HepG2 (cell line): ENCODE results near the gene TH. TPM values are rescaled to one million over a fixed set of nuclear protein-coding genes. Genes with fewer than 3 reads are reported as not detected.

Source experiments
- ATAC-seq: fragments of 200-7000 bp; cut with Tn5 transposase; 3 replicates; pipeline ENCODE4 v1.9.1; 2020; ENCODE audit warnings: mild to moderate bottlenecking, moderate library complexity
- BruUV-seq: library from RNA; stranded (reverse); fragments of 400-500 nt; replicated peaks from 2 replicates; lab custom pipeline; 2021; lab: Mats Ljungman, UMichigan
- CTCF ChIA-PET: fragments of 300-600 bp; formaldehyde crosslinking; extraction: SDS; loops from one replicate; lab custom pipeline; 2021; ENCODE audit warnings: low total read pairs, inconsistent platforms, low intra/inter-chr PET ratio; lab: Yijun Ruan, JAX
- POLR2A ChIA-PET: fragments of 350-600 bp; sonication (Branson Sonifier 250); formaldehyde crosslinking; loops from one replicate; lab custom pipeline; 2020; ENCODE audit warnings: antibody characterized with exemption, inconsistent platforms; lab: Yijun Ruan, JAX
- DNase-seq: peaks from one replicate; pipeline ENCODE4 v3.0.0-alpha.2; 2015; ENCODE audit warnings: low spot score
- FAIRE-seq: peaks from 3 replicates; lab custom pipeline; 2011; peaks lifted over from hg19 to GRCh38; lab: Jason Lieb, UNC
- H2AFZ ChIP-seq: one replicate; pipeline ENCODE4 v1.6.1; 2011; ENCODE audit warnings: low read length, inconsistent platforms
- H3K27ac ChIP-seq: fragments of 300-600 bp; 3 replicates; pipeline ENCODE4 v1.8.0; 2011; ENCODE audit warnings: mixed run types, mild to moderate bottlenecking, mixed read lengths, low read length, inconsistent platforms; ENCODE audit not compliant: insufficient read depth; ENCODE audit errors: extremely low read length
- H3K27me3 ChIP-seq, 2 experiments: fragments of 200-600 bp in 1 of 2; 2 replicates in 1 of 2; 3 replicates in 1 of 2; pipeline versions ENCODE4 v1.6.0 to v1.8.0; 2011; ENCODE audit warnings: low read length in 2 of 2, mild to moderate bottlenecking in 2 of 2, moderate library complexity in 2 of 2, inconsistent platforms in 1 of 2; ENCODE audit not compliant: insufficient read depth in 2 of 2, control insufficient read depth in 1 of 2
- H3K36me3 ChIP-seq, 2 experiments: fragments of 200-600 bp in 1 of 2; replicated peaks in 1 of 2; 2 replicates in 1 of 2; 3 replicates in 1 of 2; pipeline versions ENCODE4 v1.5.1 to v1.8.0; 2011; ENCODE audit warnings: low read length in 2 of 2, inconsistent platforms in 1 of 2; ENCODE audit not compliant: insufficient read depth in 2 of 2, control insufficient read depth in 1 of 2
- H3K4me1 ChIP-seq: 2 replicates; pipeline ENCODE4 v1.5.1; 2012; ENCODE audit warnings: low read length, inconsistent platforms; ENCODE audit not compliant: insufficient read depth
- H3K4me2 ChIP-seq: 2 replicates; pipeline ENCODE4 v1.6.0; 2011; ENCODE audit warnings: low read depth, low read length, inconsistent platforms
- H3K4me3 ChIP-seq, 3 experiments: fragments of 200-600 bp in 1 of 3; sonication (generic), shearing (Covaris generic) in 1 of 3; replicated peaks in 1 of 3; 2 replicates each; pipeline ENCODE4 v1.5.1; 2011 to 2016; ENCODE audit warnings: low read length in 3 of 3, inconsistent platforms in 2 of 3, low read depth in 2 of 3, mild to moderate bottlenecking in 2 of 3, control low read depth in 1 of 3, mixed read lengths in 1 of 3; ENCODE audit not compliant: insufficient read depth in 1 of 3
- H3K79me2 ChIP-seq: one replicate; pipeline ENCODE4 v1.6.1; 2011; ENCODE audit warnings: low read length, inconsistent platforms; ENCODE audit not compliant: insufficient read depth
- H3K9ac ChIP-seq: 2 replicates; pipeline ENCODE4 v1.6.0; 2011; ENCODE audit warnings: mild to moderate bottlenecking, low read depth, low read length, inconsistent platforms; ENCODE audit not compliant: insufficient read depth
- H3K9me3 ChIP-seq: 2 replicates; pipeline ENCODE4 v1.5.1; 2012; ENCODE audit warnings: mild to moderate bottlenecking, low read length
- H4K20me1 ChIP-seq: 2 replicates; pipeline ENCODE4 v1.6.0; 2011; ENCODE audit warnings: inconsistent platforms, mild to moderate bottlenecking, low read length, moderate library complexity; ENCODE audit not compliant: insufficient read depth
- HNF1B ChIP-seq: sonication (generic); formaldehyde crosslinking; IDR thresholded peaks from 2 replicates; pipeline ENCODE4 v1.5.1; 2020; ENCODE audit warnings: mild to moderate bottlenecking, moderate library complexity, missing genetic modification reagents
- SMYD3 ChIP-seq: sonication (generic); formaldehyde crosslinking; IDR thresholded peaks from 2 replicates; pipeline ENCODE4 v1.8.1; 2023; ENCODE audit warnings: mild to moderate bottlenecking, missing genetic modification reagents
- TEAD3 ChIP-seq: optimal IDR thresholded peaks from 2 replicates; pipeline ENCODE3; 2016; ENCODE audit warnings: borderline replicate concordance
- THAP8 ChIP-seq: sonication (generic); formaldehyde crosslinking; IDR thresholded peaks from 2 replicates; pipeline ENCODE4 v1.5.1; 2020; ENCODE audit warnings: missing genetic modification reagents, mild to moderate bottlenecking, borderline replicate concordance
- ZMAT3 ChIP-seq: sonication (generic); formaldehyde crosslinking; conservative IDR thresholded peaks from 2 replicates; pipeline ENCODE4 v1.7.0; 2021; ENCODE audit warnings: missing genetic modification reagents
- ZNF276 ChIP-seq: sonication (generic); formaldehyde crosslinking; IDR thresholded peaks from 2 replicates; pipeline ENCODE4 v1.4.0; 2020; ENCODE audit warnings: mild to moderate bottlenecking, low read depth, missing genetic modification reagents
- ZNF446 ChIP-seq: sonication (generic); formaldehyde crosslinking; IDR thresholded peaks from 2 replicates; pipeline ENCODE4 v1.5.0; 2020; ENCODE audit warnings: mild to moderate bottlenecking, missing genetic modification reagents
- ZNF879 ChIP-seq: sonication (generic); formaldehyde crosslinking; IDR thresholded peaks from 2 replicates; pipeline ENCODE4 v1.8.1; 2023; ENCODE audit warnings: missing genetic modification reagents
- WGBS: methylation state at CpG from one replicate; pipeline ENCODE4 v1.1.6; 2017; ENCODE audit warnings: low lambda C conversion rate; 5-methylcytosine and 5-hydroxymethylcytosine counted together
- in situ Hi-C: cut with HindIII; loops from 2 replicates; pipeline ENCODE4 v1.10.0; 2017; ENCODE audit warnings: low pct_unique_long_range_greater_than_20kb; ENCODE audit not compliant: extremely low pct_ligation_motif_present
- intact Hi-C: fragments of 100-400 bp; cut with micrococcal nuclease; formaldehyde crosslinking; loops from one replicate; pipeline ENCODE4 v1.10.0; 2022; ENCODE audit not compliant: unreplicated experiment
- polyA plus RNA-seq, 8 experiments: library from polyadenylated mRNA; depleted of rRNA in 3 of 8; stranded (reverse) in 7 of 8; unstranded in 1 of 8; fragments of >200 nt; fragmentation: Illumina TruSeq in 4 of 8; extraction: Trizol in 4 of 8; gene quantifications; 2 replicates each; pipeline versions ENCODE4 v1.2.1 to v1.2.3, GENCODE V29; 2011 to 2016; ENCODE audit warnings: low read depth in 4 of 8, missing spikeins in 1 of 8, mixed read lengths in 1 of 8; ENCODE audit not compliant: insufficient read depth in 1 of 8
- total RNA-seq, 5 experiments: library from RNA; depleted of rRNA; stranded (reverse); fragments of >200 nt; fragmentation: Illumina TruSeq; extraction: Trizol; gene quantifications; 2 replicates each; pipeline ENCODE4 v1.2.3, GENCODE V29; 2016; ENCODE audit warnings: low read depth in 1 of 5
- TF ChIP-seq, protein P1 (sequence below): IDR thresholded peaks from 2 replicates; pipeline ENCODE4 v1.6.1; 2012; ENCODE audit warnings: low read length, improper control_type of control experiment

TH gene
- total and polyA plus RNA-seq, 2 of the 13 experiments (the other 11 are each of a cell fraction or from before 2014, with no cell fraction given) = 0.36 TPM; not detected in 1

- Histone ChIP-seq H3K27ac (no peak overlapping the region), H3K79me2 (no peaks in the 10 kb centered on the region), H3K9me3 (no peaks in the 10 kb centered on the region), H3K36me3 (no peaks in the 10 kb centered on the region), H3K27me3 (peaks cover 11 to 72% of the 10 kb centered on the region in 2 experiments), H3K4me3 (no peak overlapping the region), H3K4me2 (no peak overlapping the region), H3K4me1 (peaks cover 17% of the 10 kb centered on the region), H2AFZ (no peak overlapping the region), H4K20me1 (no peaks in the 10 kb centered on the region), H3K9ac (no peak overlapping the region)
- intact Hi-C loops = no loop called here
- CTCF ChIA-PET = no interaction called here
- BruUV-seq = no TSS peak
- TF ChIP-seq ZNF446 (CRISPR knock-in tag) (no peak), ZNF879 (CRISPR knock-in tag) (no peak), ZNF276 (CRISPR knock-in tag) (no peak), HNF1B (no peak), SMYD3 (no peak), THAP8 (CRISPR knock-in tag) (no peak), TEAD3 (CRISPR knock-in tag) (no peak), ZMAT3 (CRISPR knock-in tag) (no peak)
- TF ChIP-seq, protein P1, sequence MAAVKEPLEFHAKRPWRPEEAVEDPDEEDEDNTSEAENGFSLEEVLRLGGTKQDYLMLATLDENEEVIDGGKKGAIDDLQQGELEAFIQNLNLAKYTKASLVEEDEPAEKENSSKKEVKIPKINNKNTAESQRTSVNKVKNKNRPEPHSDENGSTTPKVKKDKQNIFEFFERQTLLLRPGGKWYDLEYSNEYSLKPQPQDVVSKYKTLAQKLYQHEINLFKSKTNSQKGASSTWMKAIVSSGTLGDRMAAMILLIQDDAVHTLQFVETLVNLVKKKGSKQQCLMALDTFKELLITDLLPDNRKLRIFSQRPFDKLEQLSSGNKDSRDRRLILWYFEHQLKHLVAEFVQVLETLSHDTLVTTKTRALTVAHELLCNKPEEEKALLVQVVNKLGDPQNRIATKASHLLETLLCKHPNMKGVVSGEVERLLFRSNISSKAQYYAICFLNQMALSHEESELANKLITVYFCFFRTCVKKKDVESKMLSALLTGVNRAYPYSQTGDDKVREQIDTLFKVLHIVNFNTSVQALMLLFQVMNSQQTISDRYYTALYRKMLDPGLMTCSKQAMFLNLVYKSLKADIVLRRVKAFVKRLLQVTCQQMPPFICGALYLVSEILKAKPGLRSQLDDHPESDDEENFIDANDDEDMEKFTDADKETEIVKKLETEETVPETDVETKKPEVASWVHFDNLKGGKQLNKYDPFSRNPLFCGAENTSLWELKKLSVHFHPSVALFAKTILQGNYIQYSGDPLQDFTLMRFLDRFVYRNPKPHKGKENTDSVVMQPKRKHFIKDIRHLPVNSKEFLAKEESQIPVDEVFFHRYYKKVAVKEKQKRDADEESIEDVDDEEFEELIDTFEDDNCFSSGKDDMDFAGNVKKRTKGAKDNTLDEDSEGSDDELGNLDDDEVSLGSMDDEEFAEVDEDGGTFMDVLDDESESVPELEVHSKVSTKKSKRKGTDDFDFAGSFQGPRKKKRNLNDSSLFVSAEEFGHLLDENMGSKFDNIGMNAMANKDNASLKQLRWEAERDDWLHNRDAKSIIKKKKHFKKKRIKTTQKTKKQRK = no peak
- POLR2A ChIA-PET = no interaction called here
- FAIRE-seq = no peak
- in situ Hi-C loops = no loop called here
- ATAC-seq = no peak
- 29% methylated on average over 16 of the region's 20 CpGs for WGBS
- no peak for DNase-seq
Observed at GRCh38 chr11:2182692-2183474, 11.3 kb upstream of the TH start.
